ENCODE data around the gene NRXN3. TPM values are rescaled to one million over a fixed set of nuclear protein-coding genes. Genes with fewer than 3 reads are reported as not detected.
A peak's percentile ranks its signal among the peaks of the same experiment; 100 is the strongest.

NRXN3 gene
- total RNA-seq, 1 donor from 2014 or later, result 5.9 TPM

- Histone ChIP-seq H2AFZ (replicated peaks) (no peak overlapping the region), H3K27ac (no peak overlapping the region), H3F3A (ENCODE audit: low read depth) (no peaks in the 10 kb centered on the region), H3K9me3 (ENCODE audit: low read depth) (no peaks in the 10 kb centered on the region), H4K20me1 (ENCODE audit: low read depth) (no peaks in the 10 kb centered on the region), H3K4me3 (no peak overlapping the region), H3K27me3 (no peaks in the 10 kb centered on the region), H3K9ac (no peak overlapping the region), H3K36me3 (no peaks in the 10 kb centered on the region), H3K4me1 (no peaks in the 10 kb centered on the region), H3K4me2 (no peak overlapping the region), H3K79me2 (ENCODE audit: low read depth) (no peaks in the 10 kb centered on the region)
- no peak for DNase-seq (ENCODE audit: low spot score)
- H3K27ac Mint-ChIP-seq, result no peak overlapping the region
- TF ChIP-seq EZH2 (IDR thresholded peaks at IDR 0.05), result no peak
- TF ChIP-seq EZH2phosphoT487 (IDR thresholded peaks at IDR 0.05), result no peak
- peaks cover 5% of the 10 kb centered on the region for H3K27me3 Mint-ChIP-seq (ENCODE audit: insufficient read depth, low read depth)
- no peaks in the 10 kb centered on the region for H3K36me3 Mint-ChIP-seq
- no peaks in the 10 kb centered on the region for H3K9me3 Mint-ChIP-seq
- no peak overlapping the region for H3K4me3 Mint-ChIP-seq
- peaks cover 6% of the 10 kb centered on the region for H3K4me1 Mint-ChIP-seq
These were observed 108.5 kb downstream of the NRXN3 start for GRCh38 chr14:78278464-78279250.

GRCh38 chr14:78282437-78282836 is 112.3 kb downstream of the NRXN3 start:
- no peak overlapping the region for H3K4me3 Mint-ChIP-seq
- Histone ChIP-seq H3K4me2 (no peak overlapping the region), H3K9me3 (ENCODE audit: low read depth) (no peaks in the 10 kb centered on the region), H3K79me2 (ENCODE audit: low read depth) (no peaks in the 10 kb centered on the region), H2AFZ (replicated peaks) (no peak overlapping the region), H3K9ac (no peak overlapping the region), H3K4me3 (no peak overlapping the region), H3F3A (ENCODE audit: low read depth) (no peaks in the 10 kb centered on the region), H4K20me1 (ENCODE audit: low read depth) (no peaks in the 10 kb centered on the region), H3K27ac (no peak overlapping the region), H3K4me1 (no peaks in the 10 kb centered on the region), H3K36me3 (no peaks in the 10 kb centered on the region), H3K27me3 (no peaks in the 10 kb centered on the region)
- no peaks in the 10 kb centered on the region for H3K36me3 Mint-ChIP-seq
- no peaks in the 10 kb centered on the region for H3K9me3 Mint-ChIP-seq
- TF ChIP-seq CTCF (IDR thresholded peaks at IDR 0.05) (no peak), EZH2 (IDR thresholded peaks at IDR 0.05) (no peak), EZH2phosphoT487 (IDR thresholded peaks at IDR 0.05) (no peak)
- H3K27ac Mint-ChIP-seq, result no peak overlapping the region
- H3K27me3 Mint-ChIP-seq (ENCODE audit: insufficient read depth, low read depth), result peaks cover 4% of the 10 kb centered on the region
- DNase-seq (ENCODE audit: low spot score), result no peak
- H3K4me1 Mint-ChIP-seq, result peaks cover 6% of the 10 kb centered on the region

- no peaks in the 10 kb centered on the region for H3K79me2 ChIP-seq (ENCODE audit: low read depth)
- TF ChIP-seq EZH2 (IDR thresholded peaks at IDR 0.05) (no peak), CTCF (IDR thresholded peaks at IDR 0.05) (peak; percentile 18), EZH2phosphoT487 (IDR thresholded peaks at IDR 0.05) (no peak)
- H3K27me3 Mint-ChIP-seq (ENCODE audit: insufficient read depth, low read depth), result peaks cover 5% of the 10 kb centered on the region
- no peak overlapping the region for H2AFZ ChIP-seq (replicated peaks)
- no peak for DNase-seq (ENCODE audit: low spot score)
- H3K4me1 Mint-ChIP-seq, result peaks cover 6% of the 10 kb centered on the region
- H3K9ac ChIP-seq, result no peak overlapping the region
- no peaks in the 10 kb centered on the region for H4K20me1 ChIP-seq (ENCODE audit: low read depth)
- no peak overlapping the region for H3K4me3 Mint-ChIP-seq
- H3K27ac ChIP-seq, result no peak overlapping the region
- no peak overlapping the region for H3K4me2 ChIP-seq
- H3K36me3 Mint-ChIP-seq, result no peaks in the 10 kb centered on the region
- no peaks in the 10 kb centered on the region for H3K4me1 ChIP-seq
- no peaks in the 10 kb centered on the region for H3K27me3 ChIP-seq
- no peaks in the 10 kb centered on the region for H3K9me3 ChIP-seq (ENCODE audit: low read depth)
- H3K27ac Mint-ChIP-seq, result no peak overlapping the region
- no peak overlapping the region for H3K4me3 ChIP-seq
- no peaks in the 10 kb centered on the region for H3K9me3 Mint-ChIP-seq
- H3K36me3 ChIP-seq, result no peaks in the 10 kb centered on the region
- H3F3A ChIP-seq (ENCODE audit: low read depth), result no peaks in the 10 kb centered on the region
These were observed 116.0 kb downstream of the NRXN3 start for GRCh38 chr14:78286210-78286609.

GRCh38 chr14:78292003-78292402 is 121.8 kb downstream of the NRXN3 start:
- Histone ChIP-seq H3K27ac (no peak overlapping the region), H3F3A (ENCODE audit: low read depth) (no peaks in the 10 kb centered on the region), H3K4me1 (no peaks in the 10 kb centered on the region), H3K9ac (no peak overlapping the region), H3K4me3 (no peak overlapping the region), H3K9me3 (ENCODE audit: low read depth) (no peaks in the 10 kb centered on the region), H3K27me3 (no peaks in the 10 kb centered on the region), H2AFZ (replicated peaks) (no peak overlapping the region), H3K4me2 (no peak overlapping the region), H4K20me1 (ENCODE audit: low read depth) (no peaks in the 10 kb centered on the region), H3K79me2 (ENCODE audit: low read depth) (no peaks in the 10 kb centered on the region), H3K36me3 (no peaks in the 10 kb centered on the region)
- Mint-ChIP-seq H3K27ac (no peak overlapping the region), H3K9me3 (no peaks in the 10 kb centered on the region), H3K27me3 (ENCODE audit: insufficient read depth, low read depth) (peaks cover 2% of the 10 kb centered on the region), H3K4me1 (no peaks in the 10 kb centered on the region), H3K4me3 (no peak overlapping the region), H3K36me3 (no peaks in the 10 kb centered on the region)
- DNase-seq (ENCODE audit: low spot score), result no peak
- TF ChIP-seq EZH2 (IDR thresholded peaks at IDR 0.05) (no peak), EZH2phosphoT487 (IDR thresholded peaks at IDR 0.05) (no peak), CTCF (IDR thresholded peaks at IDR 0.05) (no peak)
